GM12801 (cell line): ENCODE results near the gene PRKCE.

Source experiments
- CTCF ChIP-seq: IDR thresholded peaks from one replicate; pipeline ENCODE4 v1.5.1; 2011; ENCODE audit warnings: control low read depth; ENCODE audit not compliant: insufficient read length; ENCODE audit errors: extremely low read depth

The PRKCE gene

GRCh38 chr2:46075848-46076247, 424.4 kb downstream of the PRKCE start:
- TF ChIP-seq CTCF, result no peak

GRCh38 chr2:46076251-46076650, 424.8 kb downstream of the PRKCE start:
- TF ChIP-seq CTCF, result no peak

GRCh38 chr2:46076875-46077274, 425.4 kb downstream of the PRKCE start:
- no peak for TF ChIP-seq CTCF

- TF ChIP-seq CTCF, result no peak
Observed at GRCh38 chr2:46077522-46078107, 426.1 kb downstream of the PRKCE start.

- no peak for TF ChIP-seq CTCF
Observed at GRCh38 chr2:46079985-46080560, 428.6 kb downstream of the PRKCE start.

GRCh38 chr2:46082531-46083485, 431.3 kb downstream of the PRKCE start:
- TF ChIP-seq CTCF, result no peak

- no peak for TF ChIP-seq CTCF
Observed at GRCh38 chr2:46086578-46087070, 435.1 kb downstream of the PRKCE start.
